ENCODE measurements around the gene NXN. TPM values are rescaled to one million over a fixed set of nuclear protein-coding genes. Genes with fewer than 3 reads are reported as not detected.

NXN gene
- total RNA-seq, 4 donors from 2014 or later, result 18.9 to 47.2 (median 33.4) TPM

DNA sequence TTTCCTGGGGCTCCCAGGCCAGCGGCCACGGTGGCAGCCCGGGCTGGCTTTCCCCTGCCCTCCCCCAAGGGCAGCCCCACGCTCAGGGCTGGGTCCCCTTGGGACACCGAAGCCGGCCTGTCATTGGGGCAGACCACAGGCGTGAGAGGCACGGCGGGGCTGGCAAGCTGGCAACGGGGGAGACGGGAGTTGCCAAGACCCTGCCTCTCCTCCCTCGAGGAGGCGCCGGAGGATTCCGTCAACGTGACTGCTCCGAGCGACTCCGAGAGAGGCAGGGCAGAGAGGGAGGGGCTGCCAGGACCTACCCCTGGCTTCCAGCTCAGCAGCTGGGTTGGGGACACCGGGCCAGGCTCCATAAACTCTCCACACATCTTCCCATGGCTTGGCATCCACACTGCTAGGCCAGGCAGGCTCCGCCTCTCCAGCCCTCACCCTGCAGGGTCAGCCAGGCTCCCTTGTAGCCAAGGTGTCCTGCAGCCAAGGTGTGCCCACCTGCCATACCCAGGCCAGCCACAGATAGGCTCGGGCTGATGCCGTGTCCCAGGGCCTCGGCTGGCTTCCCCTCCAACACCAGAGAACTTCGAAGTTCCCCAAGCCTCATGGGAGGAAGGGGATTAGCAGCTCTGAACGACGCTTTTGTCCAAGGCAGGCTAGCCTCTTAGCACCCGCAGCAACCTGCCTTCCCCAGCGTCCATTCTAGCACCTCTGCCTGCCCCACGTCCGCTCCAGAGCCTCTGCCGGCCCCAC lies 42.9 kb upstream of the NXN start:
- no peak for DNase-seq (ENCODE audit: low spot score in 2 of 2)
- 78% methylated on average over 9 of the region's 32 CpGs for WGBS
- no peaks in the 10 kb centered on the region for H3K9me3 ChIP-seq
- peaks cover 9% of the 10 kb centered on the region for H3K4me1 ChIP-seq
- no peaks in the 10 kb centered on the region for H3K27me3 ChIP-seq
- no peak overlapping the region for H3K27ac ChIP-seq
- no peak overlapping the region for H3K4me3 ChIP-seq
- TF ChIP-seq, protein P1, sequence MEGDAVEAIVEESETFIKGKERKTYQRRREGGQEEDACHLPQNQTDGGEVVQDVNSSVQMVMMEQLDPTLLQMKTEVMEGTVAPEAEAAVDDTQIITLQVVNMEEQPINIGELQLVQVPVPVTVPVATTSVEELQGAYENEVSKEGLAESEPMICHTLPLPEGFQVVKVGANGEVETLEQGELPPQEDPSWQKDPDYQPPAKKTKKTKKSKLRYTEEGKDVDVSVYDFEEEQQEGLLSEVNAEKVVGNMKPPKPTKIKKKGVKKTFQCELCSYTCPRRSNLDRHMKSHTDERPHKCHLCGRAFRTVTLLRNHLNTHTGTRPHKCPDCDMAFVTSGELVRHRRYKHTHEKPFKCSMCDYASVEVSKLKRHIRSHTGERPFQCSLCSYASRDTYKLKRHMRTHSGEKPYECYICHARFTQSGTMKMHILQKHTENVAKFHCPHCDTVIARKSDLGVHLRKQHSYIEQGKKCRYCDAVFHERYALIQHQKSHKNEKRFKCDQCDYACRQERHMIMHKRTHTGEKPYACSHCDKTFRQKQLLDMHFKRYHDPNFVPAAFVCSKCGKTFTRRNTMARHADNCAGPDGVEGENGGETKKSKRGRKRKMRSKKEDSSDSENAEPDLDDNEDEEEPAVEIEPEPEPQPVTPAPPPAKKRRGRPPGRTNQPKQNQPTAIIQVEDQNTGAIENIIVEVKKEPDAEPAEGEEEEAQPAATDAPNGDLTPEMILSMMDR (IDR thresholded peaks at IDR 0.05), result no peak
- TF ChIP-seq EP300 (IDR thresholded peaks at IDR 0.05), result no peak
- no peak for TF ChIP-seq POLR2A (IDR thresholded peaks at IDR 0.05)
- TF ChIP-seq POLR2AphosphoS5 (IDR thresholded peaks at IDR 0.05), result no peak
- peaks cover 24% of the 10 kb centered on the region for H3K36me3 ChIP-seq

DNA sequence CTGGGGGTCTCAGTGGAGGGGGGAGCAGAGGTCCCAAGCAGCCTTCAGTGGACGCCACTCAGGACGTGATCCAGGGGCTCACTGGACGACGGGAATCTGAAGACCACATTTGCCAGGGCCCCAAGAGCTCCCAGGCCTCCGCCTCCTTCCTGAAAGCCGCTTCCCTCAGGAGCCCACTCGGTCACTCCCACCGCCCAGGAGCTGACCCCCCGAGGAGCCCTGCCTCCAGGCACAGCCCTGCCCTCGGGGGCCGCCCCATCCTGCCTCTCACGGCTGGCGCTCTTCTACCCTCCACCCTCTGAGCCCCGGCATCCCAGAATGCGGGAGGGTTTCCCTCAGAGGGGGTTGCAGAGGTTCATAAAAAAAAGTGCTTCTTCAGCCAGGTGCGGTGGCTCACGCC lies 41.6 kb upstream of the NXN start:
- no peak overlapping the region for H3K4me3 ChIP-seq
- no peaks in the 10 kb centered on the region for H3K27me3 ChIP-seq
- H3K27ac ChIP-seq, result no peak overlapping the region
- no peak for TF ChIP-seq POLR2AphosphoS5 (IDR thresholded peaks at IDR 0.05)
- TF ChIP-seq EP300 (IDR thresholded peaks at IDR 0.05), result no peak
- no peak for TF ChIP-seq POLR2A (IDR thresholded peaks at IDR 0.05)
- TF ChIP-seq, protein P1 (IDR thresholded peaks at IDR 0.05), result no peak
- no peaks in the 10 kb centered on the region for H3K9me3 ChIP-seq
- no peak for DNase-seq (ENCODE audit: low spot score in 2 of 2)
- peaks cover 27% of the 10 kb centered on the region for H3K36me3 ChIP-seq
- H3K4me1 ChIP-seq, result peaks cover 9% of the 10 kb centered on the region
- WGBS, result 90% methylated on average over 14 of the region's 17 CpGs

DNA sequence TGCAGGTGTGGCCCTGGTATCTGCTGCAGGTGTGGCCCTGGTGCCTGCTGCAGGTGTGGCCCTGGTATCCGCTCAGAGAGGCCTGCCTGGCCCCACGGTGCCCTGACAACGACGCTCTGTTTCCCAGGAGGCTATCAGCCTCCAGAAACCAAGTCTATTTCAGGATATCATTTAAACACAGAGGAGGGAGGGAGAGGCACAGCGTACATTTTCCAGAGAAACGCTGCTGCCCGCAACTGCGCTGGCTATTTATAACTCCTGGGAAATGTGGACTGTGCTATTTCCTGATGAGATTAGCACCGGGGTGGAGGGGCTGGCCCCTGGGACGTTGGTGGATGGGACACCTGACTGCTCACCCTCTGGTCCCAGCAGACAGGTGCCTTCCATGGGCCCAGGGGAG lies 39.9 kb upstream of the NXN start:
- H3K36me3 ChIP-seq, result peaks cover 27% of the 10 kb centered on the region
- no peaks in the 10 kb centered on the region for H3K9me3 ChIP-seq
- H3K4me1 ChIP-seq, result peaks cover 9% of the 10 kb centered on the region
- H3K27ac ChIP-seq, result no peak overlapping the region
- DNase-seq (ENCODE audit: low spot score in 2 of 2), result no peak
- TF ChIP-seq, protein P1 (IDR thresholded peaks at IDR 0.05), result no peak
- TF ChIP-seq POLR2AphosphoS5 (IDR thresholded peaks at IDR 0.05) (no peak), POLR2A (IDR thresholded peaks at IDR 0.05) (no peak), EP300 (IDR thresholded peaks at IDR 0.05) (no peak)
- no peaks in the 10 kb centered on the region for H3K27me3 ChIP-seq
- WGBS, result 69% methylated on average over 7 of the region's 10 CpGs
- no peak overlapping the region for H3K4me3 ChIP-seq

DNA sequence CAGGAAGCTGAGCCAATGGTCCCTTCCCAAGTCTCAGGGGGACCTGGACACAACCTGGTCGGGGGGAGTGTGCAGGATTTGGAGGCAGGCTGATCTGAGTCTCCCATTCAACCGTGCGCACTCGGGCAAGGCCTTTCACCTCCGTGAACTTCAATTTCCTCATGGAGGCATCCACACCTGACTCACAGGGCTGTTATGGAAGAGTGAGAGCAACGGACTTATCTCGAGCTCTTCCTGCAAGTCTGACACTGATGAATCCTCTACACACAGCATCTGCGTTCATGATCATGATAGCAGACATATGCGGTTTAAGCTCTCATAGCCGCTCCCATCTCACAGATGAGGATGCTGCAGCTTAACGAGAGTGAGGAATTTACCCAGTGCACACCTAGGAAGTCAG lies 39.0 kb upstream of the NXN start:
- Histone ChIP-seq H3K4me3 (no peak overlapping the region), H3K27me3 (no peaks in the 10 kb centered on the region), H3K36me3 (peaks cover 24% of the 10 kb centered on the region), H3K9me3 (no peaks in the 10 kb centered on the region), H3K27ac (no peak overlapping the region), H3K4me1 (peaks cover 9% of the 10 kb centered on the region)
- WGBS, result 88% methylated on average over 11 of the region's 11 CpGs
- DNase-seq (ENCODE audit: low spot score in 2 of 2), result no peak
- TF ChIP-seq, protein P1 (IDR thresholded peaks at IDR 0.05), result no peak
- TF ChIP-seq POLR2AphosphoS5 (IDR thresholded peaks at IDR 0.05), result no peak
- no peak for TF ChIP-seq EP300 (IDR thresholded peaks at IDR 0.05)
- TF ChIP-seq POLR2A (IDR thresholded peaks at IDR 0.05), result no peak

DNA sequence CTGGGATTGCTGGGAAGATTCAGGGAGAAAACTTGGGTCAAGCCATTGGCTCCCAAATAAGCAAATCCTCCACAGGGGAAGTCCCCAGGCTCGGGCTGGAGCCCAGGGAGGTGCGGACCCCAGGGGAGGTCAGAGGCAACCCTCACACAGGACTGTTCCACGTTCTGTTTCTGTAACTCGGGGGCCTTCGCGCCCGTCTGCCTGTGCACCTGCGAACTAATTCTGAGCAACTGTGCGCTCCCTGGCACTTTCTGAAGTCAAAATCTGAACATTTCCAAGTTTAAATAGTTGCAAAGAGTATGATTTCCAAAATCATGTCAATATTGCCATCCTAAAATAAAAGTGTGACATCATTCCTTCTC lies 34.1 kb upstream of the NXN start:
- WGBS, result 89% methylated on average over 9 of the region's 9 CpGs
- Histone ChIP-seq H3K27me3 (no peaks in the 10 kb centered on the region), H3K4me3 (no peak overlapping the region), H3K9me3 (no peaks in the 10 kb centered on the region), H3K4me1 (peaks cover 11% of the 10 kb centered on the region), H3K36me3 (peaks cover 53% of the 10 kb centered on the region), H3K27ac (no peak overlapping the region)
- no peak for DNase-seq (ENCODE audit: low spot score in 2 of 2)
- no peak for TF ChIP-seq EP300 (IDR thresholded peaks at IDR 0.05)
- TF ChIP-seq POLR2A (IDR thresholded peaks at IDR 0.05), result no peak
- no peak for TF ChIP-seq POLR2AphosphoS5 (IDR thresholded peaks at IDR 0.05)
- TF ChIP-seq, protein P1 (IDR thresholded peaks at IDR 0.05), result no peak
